GM23338 (cell line): Measurements from ENCODE around the gene SGO2. TPM values are rescaled to one million over a fixed set of nuclear protein-coding genes. Genes with fewer than 3 reads are reported as not detected.
"Not testable (repeated sequence)": the region's sequence is repeated elsewhere in the genome, so short reads cannot be mapped to it uniquely, and the experiment has no call there.

Source experiments
- ATAC-seq: fragments of 200-7000 bp; cut with Tn5 transposase; 3 replicates; pipeline ENCODE4 v1.9.1; 2020
- DNase-seq: peaks from one replicate; pipeline ENCODE4 v3.0.0-alpha.2; 2015; ENCODE audit warnings: low spot score
- H2AFZ ChIP-seq: fragments of 200-600 bp; sonication (generic); 2 replicates; pipeline ENCODE4 v1.8.0; 2016; ENCODE audit warnings: antibody characterized with exemption, mild to moderate bottlenecking, moderate library complexity
- H3F3A ChIP-seq: fragments of 200-600 bp; sonication (generic); replicated peaks from 2 replicates; pipeline ENCODE4 v1.8.0; 2017; ENCODE audit warnings: antibody characterized with exemption, mixed run types, low read depth
- H3K27ac ChIP-seq: fragments of 200-600 bp; sonication (generic); 2 replicates; pipeline ENCODE4 v1.6.1; 2016; ENCODE audit warnings: low read depth
- H3K27me3 ChIP-seq: fragments of 200-600 bp; sonication (generic); 2 replicates; pipeline ENCODE4 v1.8.0; 2016; ENCODE audit warnings: mild to moderate bottlenecking, mixed run types, moderate library complexity; ENCODE audit not compliant: insufficient read depth
- H3K36me3 ChIP-seq: fragments of 200-600 bp; sonication (generic); 2 replicates; pipeline ENCODE4 v1.8.0; 2016; ENCODE audit warnings: mild to moderate bottlenecking; ENCODE audit not compliant: insufficient read depth
- H3K4me1 ChIP-seq: fragments of 200-600 bp; sonication (generic); 2 replicates; pipeline ENCODE4 v1.8.0; 2016; ENCODE audit warnings: mild to moderate bottlenecking, moderate library complexity; ENCODE audit not compliant: insufficient read depth
- H3K4me2 ChIP-seq: fragments of 200-600 bp; sonication (generic); 2 replicates; pipeline ENCODE4 v1.7.1; 2017; ENCODE audit warnings: mixed run types
- H3K4me3 ChIP-seq: fragments of 200-600 bp; sonication (generic); 2 replicates; pipeline ENCODE4 v1.6.1; 2016; ENCODE audit warnings: mixed run types
- H3K79me2 ChIP-seq: fragments of 200-600 bp; sonication (generic); replicated peaks from 2 replicates; pipeline ENCODE4 v1.8.0; 2017; ENCODE audit warnings: mild to moderate bottlenecking; ENCODE audit not compliant: insufficient read depth
- H3K9me2 ChIP-seq: fragments of 200-600 bp; sonication (generic); 2 replicates; pipeline ENCODE4 v1.8.0; 2017; ENCODE audit not compliant: insufficient read depth
- H4K20me1 ChIP-seq: fragments of 200-600 bp; sonication (generic); replicated peaks from 2 replicates; pipeline ENCODE4 v1.8.0; 2017; ENCODE audit warnings: mild to moderate bottlenecking; ENCODE audit not compliant: insufficient read depth
- H3K27ac Mint-ChIP-seq: 2 replicates; pipeline ENCODE4 v1.8.0; 2020; ENCODE audit warnings: inconsistent platforms, mild to moderate bottlenecking, moderate library complexity, mixed read lengths
- H3K27me3 Mint-ChIP-seq: 3 replicates; pipeline ENCODE4 v1.8.0; 2022; ENCODE audit warnings: low read depth, mild to moderate bottlenecking, moderate library complexity, mixed read lengths, inconsistent platforms; ENCODE audit not compliant: insufficient read depth, poor library complexity
- H3K36me3 Mint-ChIP-seq: 3 replicates; pipeline ENCODE4 v1.8.0; 2021; ENCODE audit warnings: low read depth, mild to moderate bottlenecking, inconsistent platforms, moderate library complexity, mixed read lengths
- H3K4me1 Mint-ChIP-seq: 3 replicates; pipeline ENCODE4 v1.8.0; 2020; ENCODE audit warnings: mild to moderate bottlenecking, inconsistent platforms, mixed read lengths
- H3K4me3 Mint-ChIP-seq: 3 replicates; pipeline ENCODE4 v1.8.0; 2021; ENCODE audit warnings: moderate library complexity, mild to moderate bottlenecking, inconsistent platforms, mixed read lengths
- H3K9me3 Mint-ChIP-seq: 3 replicates; pipeline ENCODE4 v1.8.0; 2020; ENCODE audit warnings: moderate library complexity, mild to moderate bottlenecking, inconsistent platforms, mixed read lengths
- CREB1 ChIP-seq: fragments of 250-450 bp; sonication (Bioruptor Pico); IDR thresholded peaks from 2 replicates; pipeline ENCODE4 v1.5.0; 2020; ENCODE audit warnings: low read depth, mild to moderate bottlenecking, moderate library complexity
- POLR2AphosphoS5 ChIP-seq: IDR thresholded peaks from 2 replicates; pipeline ENCODE4 v1.6.1; 2016; ENCODE audit warnings: antibody characterized with exemption, low read depth
- STAT1 ChIP-seq: IDR thresholded peaks from one replicate; pipeline ENCODE4 v1.6.1; 2016; ENCODE audit warnings: antibody characterized with exemption; ENCODE audit not compliant: unreplicated experiment
- ZNF114 ChIP-seq: fragments of 250-450 bp; sonication (Bioruptor Pico); IDR thresholded peaks from 2 replicates; pipeline ENCODE4 v1.5.0; 2020; ENCODE audit warnings: mild to moderate bottlenecking, moderate library complexity
- ZNF331 ChIP-seq: fragments of 250-450 bp; sonication (Bioruptor Pico); IDR thresholded peaks from 2 replicates; pipeline ENCODE4 v1.5.0; 2020; ENCODE audit warnings: low read depth, mild to moderate bottlenecking, moderate library complexity
- polyA plus RNA-seq: library from polyadenylated mRNA; unstranded; fragments of >200 nt; fragmentation: Nextera tagmentation; extraction: Ambion mirVana; gene quantifications from 2 replicates; pipeline ENCODE4 v1.2.1, GENCODE V29; 2016
- total RNA-seq: library from RNA; depleted of rRNA; stranded (reverse); fragments of >200 nt; shearing (Covaris generic); gene quantifications from 2 replicates; pipeline ENCODE4 v1.2.3, GENCODE V29; 2014
- TF ChIP-seq, protein P1 (sequence below), 2 experiments: fragments of 200-600 bp in 1 of 2; sonication (generic) in 1 of 2; conservative IDR thresholded peaks; 2 replicates each; pipeline versions ENCODE4 v1.5.1 to v1.6.1; 2016 to 2017; ENCODE audit warnings: antibody characterized with exemption in 2 of 2, low read depth in 2 of 2, mild to moderate bottlenecking in 2 of 2, moderate library complexity in 1 of 2
- TF ChIP-seq, protein P2 (sequence below): IDR thresholded peaks from one replicate; pipeline ENCODE4 v1.6.1; 2018; ENCODE audit warnings: antibody characterized with exemption; ENCODE audit not compliant: unreplicated experiment
- TF ChIP-seq, protein P3 (sequence below): fragments of 250-450 bp; sonication (Bioruptor Pico); IDR thresholded peaks from 2 replicates; pipeline ENCODE4 v1.5.0; 2020; ENCODE audit warnings: mild to moderate bottlenecking, moderate library complexity

The SGO2 gene
- total and polyA plus RNA-seq, 2 experiments from 2014 or later, result 32.6 to 47.7 TPM

DNA sequence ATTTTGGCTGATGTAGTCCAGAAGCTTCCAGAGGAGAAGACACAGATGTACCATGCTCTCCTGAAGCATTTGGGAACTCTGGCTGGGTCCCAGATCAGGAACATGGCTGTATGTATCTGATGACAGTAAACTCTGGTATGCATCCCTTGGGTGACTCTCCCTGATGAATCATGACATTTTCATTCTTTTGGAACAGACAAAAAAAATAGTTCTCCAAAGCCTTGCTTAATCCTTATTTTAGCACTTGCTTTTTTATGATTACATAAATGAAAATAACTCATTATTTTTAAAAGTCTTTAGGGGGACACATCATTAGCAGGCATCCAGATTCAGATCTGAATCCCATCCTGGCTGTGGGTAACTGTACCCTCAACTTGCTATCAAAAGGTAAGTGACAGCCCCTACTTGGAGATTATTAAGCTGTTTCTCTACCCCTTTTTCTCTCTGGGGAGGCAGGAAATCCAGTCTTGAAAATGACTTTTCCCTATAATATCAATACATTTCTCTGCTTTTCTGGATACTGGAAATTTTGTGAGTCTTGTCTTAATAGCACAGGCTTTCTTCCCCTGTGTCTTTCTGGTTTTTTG is 83.1 kb downstream of the SGO2 start:
- Histone ChIP-seq H2AFZ (no peak overlapping the region), H3K9me2 (no peaks in the 10 kb centered on the region), H3K27me3 (no peaks in the 10 kb centered on the region), H3K4me1 (no peaks in the 10 kb centered on the region), H4K20me1 (no peaks in the 10 kb centered on the region; the same call in 1 of the 2 replicates), H3K79me2 (no peaks in the 10 kb centered on the region), H3K36me3 (no peaks in the 10 kb centered on the region), H3F3A (no peaks in the 10 kb centered on the region), H3K4me2 (no peak overlapping the region), H3K27ac (no peak overlapping the region), H3K4me3 (no peak overlapping the region)
- TF ChIP-seq, protein P1, sequence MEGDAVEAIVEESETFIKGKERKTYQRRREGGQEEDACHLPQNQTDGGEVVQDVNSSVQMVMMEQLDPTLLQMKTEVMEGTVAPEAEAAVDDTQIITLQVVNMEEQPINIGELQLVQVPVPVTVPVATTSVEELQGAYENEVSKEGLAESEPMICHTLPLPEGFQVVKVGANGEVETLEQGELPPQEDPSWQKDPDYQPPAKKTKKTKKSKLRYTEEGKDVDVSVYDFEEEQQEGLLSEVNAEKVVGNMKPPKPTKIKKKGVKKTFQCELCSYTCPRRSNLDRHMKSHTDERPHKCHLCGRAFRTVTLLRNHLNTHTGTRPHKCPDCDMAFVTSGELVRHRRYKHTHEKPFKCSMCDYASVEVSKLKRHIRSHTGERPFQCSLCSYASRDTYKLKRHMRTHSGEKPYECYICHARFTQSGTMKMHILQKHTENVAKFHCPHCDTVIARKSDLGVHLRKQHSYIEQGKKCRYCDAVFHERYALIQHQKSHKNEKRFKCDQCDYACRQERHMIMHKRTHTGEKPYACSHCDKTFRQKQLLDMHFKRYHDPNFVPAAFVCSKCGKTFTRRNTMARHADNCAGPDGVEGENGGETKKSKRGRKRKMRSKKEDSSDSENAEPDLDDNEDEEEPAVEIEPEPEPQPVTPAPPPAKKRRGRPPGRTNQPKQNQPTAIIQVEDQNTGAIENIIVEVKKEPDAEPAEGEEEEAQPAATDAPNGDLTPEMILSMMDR (conservative IDR thresholded peaks at IDR 0.05; ENCODE audit: low read depth in 2 of 2), result no peak
- TF ChIP-seq, protein P2, sequence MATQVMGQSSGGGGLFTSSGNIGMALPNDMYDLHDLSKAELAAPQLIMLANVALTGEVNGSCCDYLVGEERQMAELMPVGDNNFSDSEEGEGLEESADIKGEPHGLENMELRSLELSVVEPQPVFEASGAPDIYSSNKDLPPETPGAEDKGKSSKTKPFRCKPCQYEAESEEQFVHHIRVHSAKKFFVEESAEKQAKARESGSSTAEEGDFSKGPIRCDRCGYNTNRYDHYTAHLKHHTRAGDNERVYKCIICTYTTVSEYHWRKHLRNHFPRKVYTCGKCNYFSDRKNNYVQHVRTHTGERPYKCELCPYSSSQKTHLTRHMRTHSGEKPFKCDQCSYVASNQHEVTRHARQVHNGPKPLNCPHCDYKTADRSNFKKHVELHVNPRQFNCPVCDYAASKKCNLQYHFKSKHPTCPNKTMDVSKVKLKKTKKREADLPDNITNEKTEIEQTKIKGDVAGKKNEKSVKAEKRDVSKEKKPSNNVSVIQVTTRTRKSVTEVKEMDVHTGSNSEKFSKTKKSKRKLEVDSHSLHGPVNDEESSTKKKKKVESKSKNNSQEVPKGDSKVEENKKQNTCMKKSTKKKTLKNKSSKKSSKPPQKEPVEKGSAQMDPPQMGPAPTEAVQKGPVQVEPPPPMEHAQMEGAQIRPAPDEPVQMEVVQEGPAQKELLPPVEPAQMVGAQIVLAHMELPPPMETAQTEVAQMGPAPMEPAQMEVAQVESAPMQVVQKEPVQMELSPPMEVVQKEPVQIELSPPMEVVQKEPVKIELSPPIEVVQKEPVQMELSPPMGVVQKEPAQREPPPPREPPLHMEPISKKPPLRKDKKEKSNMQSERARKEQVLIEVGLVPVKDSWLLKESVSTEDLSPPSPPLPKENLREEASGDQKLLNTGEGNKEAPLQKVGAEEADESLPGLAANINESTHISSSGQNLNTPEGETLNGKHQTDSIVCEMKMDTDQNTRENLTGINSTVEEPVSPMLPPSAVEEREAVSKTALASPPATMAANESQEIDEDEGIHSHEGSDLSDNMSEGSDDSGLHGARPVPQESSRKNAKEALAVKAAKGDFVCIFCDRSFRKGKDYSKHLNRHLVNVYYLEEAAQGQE, result no peak
- TF ChIP-seq ZNF114 (CRISPR knock-in tag) (no peak), ZNF331 (CRISPR knock-in tag) (no peak), STAT1 (no peak), POLR2AphosphoS5 (no peak), CREB1 (CRISPR knock-in tag) (no peak)
- TF ChIP-seq, protein P3, sequence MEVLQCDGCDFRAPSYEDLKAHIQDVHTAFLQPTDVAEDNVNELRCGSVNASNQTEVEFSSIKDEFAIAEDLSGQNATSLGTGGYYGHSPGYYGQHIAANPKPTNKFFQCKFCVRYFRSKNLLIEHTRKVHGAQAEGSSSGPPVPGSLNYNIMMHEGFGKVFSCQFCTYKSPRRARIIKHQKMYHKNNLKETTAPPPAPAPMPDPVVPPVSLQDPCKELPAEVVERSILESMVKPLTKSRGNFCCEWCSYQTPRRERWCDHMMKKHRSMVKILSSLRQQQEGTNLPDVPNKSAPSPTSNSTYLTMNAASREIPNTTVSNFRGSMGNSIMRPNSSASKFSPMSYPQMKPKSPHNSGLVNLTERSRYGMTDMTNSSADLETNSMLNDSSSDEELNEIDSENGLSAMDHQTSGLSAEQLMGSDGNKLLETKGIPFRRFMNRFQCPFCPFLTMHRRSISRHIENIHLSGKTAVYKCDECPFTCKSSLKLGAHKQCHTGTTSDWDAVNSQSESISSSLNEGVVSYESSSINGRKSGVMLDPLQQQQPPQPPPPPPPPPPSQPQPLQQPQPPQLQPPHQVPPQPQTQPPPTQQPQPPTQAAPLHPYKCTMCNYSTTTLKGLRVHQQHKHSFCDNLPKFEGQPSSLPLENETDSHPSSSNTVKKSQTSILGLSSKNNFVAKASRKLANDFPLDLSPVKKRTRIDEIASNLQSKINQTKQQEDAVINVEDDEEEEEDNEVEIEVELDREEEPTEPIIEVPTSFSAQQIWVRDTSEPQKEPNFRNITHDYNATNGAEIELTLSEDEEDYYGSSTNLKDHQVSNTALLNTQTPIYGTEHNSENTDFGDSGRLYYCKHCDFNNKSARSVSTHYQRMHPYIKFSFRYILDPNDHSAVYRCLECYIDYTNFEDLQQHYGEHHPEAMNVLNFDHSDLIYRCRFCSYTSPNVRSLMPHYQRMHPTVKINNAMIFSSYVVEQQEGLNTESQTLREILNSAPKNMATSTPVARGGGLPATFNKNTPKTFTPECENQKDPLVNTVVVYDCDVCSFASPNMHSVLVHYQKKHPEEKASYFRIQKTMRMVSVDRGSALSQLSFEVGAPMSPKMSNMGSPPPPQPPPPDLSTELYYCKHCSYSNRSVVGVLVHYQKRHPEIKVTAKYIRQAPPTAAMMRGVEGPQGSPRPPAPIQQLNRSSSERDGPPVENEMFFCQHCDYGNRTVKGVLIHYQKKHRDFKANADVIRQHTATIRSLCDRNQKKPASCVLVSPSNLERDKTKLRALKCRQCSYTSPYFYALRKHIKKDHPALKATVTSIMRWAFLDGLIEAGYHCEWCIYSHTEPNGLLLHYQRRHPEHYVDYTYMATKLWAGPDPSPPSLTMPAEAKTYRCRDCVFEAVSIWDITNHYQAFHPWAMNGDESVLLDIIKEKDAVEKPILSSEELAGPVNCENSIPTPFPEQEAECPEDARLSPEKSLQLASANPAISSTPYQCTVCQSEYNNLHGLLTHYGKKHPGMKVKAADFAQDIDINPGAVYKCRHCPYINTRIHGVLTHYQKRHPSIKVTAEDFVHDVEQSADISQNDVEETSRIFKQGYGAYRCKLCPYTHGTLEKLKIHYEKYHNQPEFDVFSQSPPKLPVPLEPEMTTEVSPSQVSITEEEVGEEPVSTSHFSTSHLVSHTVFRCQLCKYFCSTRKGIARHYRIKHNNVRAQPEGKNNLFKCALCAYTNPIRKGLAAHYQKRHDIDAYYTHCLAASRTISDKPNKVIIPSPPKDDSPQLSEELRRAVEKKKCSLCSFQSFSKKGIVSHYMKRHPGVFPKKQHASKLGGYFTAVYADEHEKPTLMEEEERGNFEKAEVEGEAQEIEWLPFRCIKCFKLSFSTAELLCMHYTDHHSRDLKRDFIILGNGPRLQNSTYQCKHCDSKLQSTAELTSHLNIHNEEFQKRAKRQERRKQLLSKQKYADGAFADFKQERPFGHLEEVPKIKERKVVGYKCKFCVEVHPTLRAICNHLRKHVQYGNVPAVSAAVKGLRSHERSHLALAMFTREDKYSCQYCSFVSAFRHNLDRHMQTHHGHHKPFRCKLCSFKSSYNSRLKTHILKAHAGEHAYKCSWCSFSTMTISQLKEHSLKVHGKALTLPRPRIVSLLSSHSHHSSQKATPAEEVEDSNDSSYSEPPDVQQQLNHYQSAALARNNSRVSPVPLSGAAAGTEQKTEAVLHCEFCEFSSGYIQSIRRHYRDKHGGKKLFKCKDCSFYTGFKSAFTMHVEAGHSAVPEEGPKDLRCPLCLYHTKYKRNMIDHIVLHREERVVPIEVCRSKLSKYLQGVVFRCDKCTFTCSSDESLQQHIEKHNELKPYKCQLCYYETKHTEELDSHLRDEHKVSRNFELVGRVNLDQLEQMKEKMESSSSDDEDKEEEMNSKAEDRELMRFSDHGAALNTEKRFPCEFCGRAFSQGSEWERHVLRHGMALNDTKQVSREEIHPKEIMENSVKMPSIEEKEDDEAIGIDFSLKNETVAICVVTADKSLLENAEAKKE (CRISPR knock-in tag), result no peak
- no peak overlapping the region for H3K4me3 Mint-ChIP-seq
- peaks cover 10% of the 10 kb centered on the region; the same call in 1 of the 3 replicates for H3K36me3 Mint-ChIP-seq
- no peak for ATAC-seq
- DNase-seq, result no peak
- H3K9me3 Mint-ChIP-seq, result no peaks in the 10 kb centered on the region
- no peaks in the 10 kb centered on the region for H3K4me1 Mint-ChIP-seq
- no peak overlapping the region for H3K27ac Mint-ChIP-seq
- no peaks in the 10 kb centered on the region for H3K27me3 Mint-ChIP-seq

DNA sequence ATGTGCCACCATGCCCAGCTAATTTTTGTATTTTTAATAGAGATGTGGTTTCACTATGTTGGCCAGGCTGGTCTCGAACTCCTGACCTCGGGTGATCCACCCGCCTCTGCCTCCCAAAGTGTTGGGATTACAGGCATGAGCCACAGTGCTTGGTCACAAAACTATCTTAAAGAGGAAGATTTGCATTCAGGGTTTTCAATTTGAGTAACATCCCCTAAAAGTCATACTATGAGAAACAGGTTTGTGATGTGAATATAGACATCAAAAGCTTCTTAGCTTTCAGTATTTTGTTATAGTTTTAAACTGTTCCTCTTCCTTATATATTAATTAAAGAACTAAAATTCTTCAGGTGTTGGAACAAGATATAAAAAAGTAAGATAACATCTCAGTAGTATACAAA is 84.2 kb downstream of the SGO2 start:
- not testable (repeated sequence) for H3F3A ChIP-seq, H2AFZ ChIP-seq, H3K4me3 ChIP-seq, H3K36me3 ChIP-seq, H3K4me1 Mint-ChIP-seq, H3K79me2 ChIP-seq, H3K4me1 ChIP-seq, H3K27me3 ChIP-seq, ATAC-seq, H3K27ac Mint-ChIP-seq, H3K4me2 ChIP-seq, H3K9me3 Mint-ChIP-seq, H3K27me3 Mint-ChIP-seq, H3K9me2 ChIP-seq, DNase-seq, H3K27ac ChIP-seq, H4K20me1 ChIP-seq, H3K4me3 Mint-ChIP-seq
- peaks cover 10% of the 10 kb centered on the region; the same call in 1 of the 3 replicates for H3K36me3 Mint-ChIP-seq
